Fibroblast of the conjunctiva (primary cell): ENCODE data around the gene SKI.

Source experiments
- DNase-seq: peaks from one replicate; pipeline ENCODE4 v3.0.0-alpha.2; 2010; ENCODE audit warnings: low read depth

Gene SKI

DNA sequence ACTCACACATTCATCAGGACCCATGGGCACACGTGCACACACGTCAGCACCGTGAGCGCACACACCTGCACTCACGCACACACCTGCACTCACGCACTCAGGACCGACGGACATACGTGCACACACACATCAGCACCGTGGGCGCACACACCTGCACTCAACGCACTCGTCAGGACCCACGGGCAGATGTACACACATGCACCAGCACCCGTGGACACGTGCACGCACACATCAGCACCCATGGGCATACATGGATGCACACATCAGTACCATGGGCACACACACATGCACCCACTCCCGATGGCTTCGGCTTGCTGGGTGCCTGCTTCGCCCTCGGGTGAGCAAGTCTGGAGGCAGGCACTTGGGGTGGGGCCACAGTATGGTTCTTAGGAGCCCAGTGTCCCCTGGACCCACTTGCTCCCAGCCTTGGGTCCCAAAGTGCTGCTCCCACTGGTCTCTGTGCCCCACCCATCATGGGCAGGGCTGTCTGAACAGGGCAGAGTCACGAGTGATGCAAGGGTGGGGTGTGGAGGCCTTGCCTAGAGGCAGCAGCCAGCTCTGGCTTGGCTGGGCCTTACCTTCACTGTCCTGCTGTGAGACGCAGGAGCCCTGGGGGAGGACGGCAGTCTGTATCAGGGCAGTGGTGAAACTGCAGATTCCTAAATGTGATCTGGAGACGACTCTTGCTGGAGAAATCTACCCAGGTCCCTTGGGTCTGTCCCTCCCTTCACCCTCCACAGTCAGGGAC, 49.8 kb downstream of the SKI start:
- DNase-seq: no peak

- DNase-seq: no peak
These were observed 50.6 kb downstream of the SKI start for GRCh38 chr1:2278591-2279209.

- peak; percentile 87 for DNase-seq
These were observed 51.1 kb downstream of the SKI start for GRCh38 chr1:2279210-2279639.

- no peak for DNase-seq
These were observed 51.7 kb downstream of the SKI start for GRCh38 chr1:2279817-2280216.

- DNase-seq: no peak
These were observed 54.6 kb downstream of the SKI start for GRCh38 chr1:2282556-2283270.

GRCh38 chr1:2283371-2283990, 55.4 kb downstream of the SKI start:
- no peak for DNase-seq

DNA sequence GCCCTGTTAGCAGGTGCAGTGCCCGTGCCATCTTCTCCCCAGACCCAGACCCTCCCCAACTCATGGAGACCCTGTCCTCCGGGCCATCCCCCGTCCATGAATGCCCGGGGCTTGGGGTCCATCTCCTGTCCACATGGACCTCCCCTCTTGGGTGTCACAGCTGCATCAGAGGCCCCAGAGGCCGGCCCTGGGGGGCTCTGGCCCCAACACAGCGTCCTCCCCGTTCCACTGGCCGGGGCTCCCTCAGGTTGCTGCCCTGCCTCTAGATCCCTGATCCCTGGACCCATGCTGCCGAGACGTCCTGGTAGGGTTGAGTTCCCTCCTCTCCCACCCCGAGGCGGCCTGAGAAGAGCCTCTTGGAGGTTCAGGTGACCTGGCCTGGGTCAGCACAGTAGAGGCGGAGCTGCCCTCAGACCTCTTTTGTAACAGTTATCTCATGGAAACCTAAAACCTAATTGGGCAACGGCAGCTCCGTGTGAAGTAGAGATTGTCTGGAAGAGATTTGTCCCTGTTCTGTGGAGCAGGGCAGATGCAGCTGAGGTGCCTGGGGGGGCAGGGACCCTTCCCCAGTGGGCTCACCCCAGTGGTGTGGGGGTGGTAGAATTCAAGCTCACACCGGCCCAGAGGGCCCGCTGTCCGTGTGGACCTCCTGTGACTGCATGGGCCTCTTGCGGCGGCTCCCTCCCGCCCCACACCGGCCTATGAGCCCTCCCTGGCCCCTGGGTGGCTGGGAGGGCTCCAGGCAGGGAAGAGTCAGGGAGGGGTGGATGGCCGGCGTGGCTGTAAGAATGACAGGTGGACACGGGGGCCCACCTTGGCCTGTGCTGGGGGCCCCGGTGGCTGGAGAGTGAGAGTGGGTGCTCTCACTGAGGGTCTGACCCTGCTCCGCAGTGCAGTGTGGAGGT, 56.1 kb downstream of the SKI start:
- DNase-seq: no peak

- DNase-seq: no peak
These were observed 56.8 kb downstream of the SKI start for GRCh38 chr1:2284932-2285331.

DNA sequence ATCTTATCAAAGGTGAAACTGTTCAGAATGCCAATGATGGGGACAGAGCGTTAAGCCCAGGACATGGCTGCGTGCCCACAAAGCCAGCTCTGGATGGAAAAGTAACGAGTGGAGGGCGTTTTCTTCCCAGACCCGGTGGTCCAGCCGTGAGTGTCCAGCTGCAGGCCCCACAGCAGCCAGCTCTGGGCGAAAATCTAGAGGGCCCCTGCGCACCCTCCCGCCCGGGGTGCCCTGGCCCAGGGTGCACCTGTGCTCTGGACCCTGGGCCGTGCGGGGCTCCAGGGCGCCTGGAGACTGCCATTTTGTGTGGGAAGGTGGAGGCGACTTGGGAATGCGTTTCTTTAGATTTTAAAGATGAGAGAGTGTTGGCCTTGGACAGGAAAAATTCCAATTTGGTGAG, 58.8 kb downstream of the SKI start:
- no peak for DNase-seq

DNA sequence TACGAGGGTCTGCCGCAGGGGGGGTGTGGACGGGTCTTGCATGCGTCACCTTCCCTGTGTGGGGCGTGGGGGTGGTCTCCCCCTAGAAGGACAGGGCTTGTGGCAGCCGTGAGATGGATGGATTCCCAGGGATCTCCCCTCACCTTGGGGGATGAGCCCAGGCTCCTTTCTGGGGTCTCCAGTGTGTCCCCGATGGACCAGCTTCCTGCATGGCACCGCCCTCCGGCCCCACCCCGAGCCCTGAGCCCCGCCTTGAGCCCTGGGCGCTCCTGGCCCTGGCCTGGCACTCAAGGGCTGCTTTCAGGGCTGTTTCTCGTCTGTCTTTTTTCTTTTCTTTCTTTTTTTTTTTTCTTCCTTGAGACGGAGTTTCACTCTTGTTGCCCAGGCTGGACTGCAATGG, 59.5 kb downstream of the SKI start:
- DNase-seq: no peak

- DNase-seq: no peak
These were observed 60.2 kb downstream of the SKI start for GRCh38 chr1:2288311-2288710.

GRCh38 chr1:2288816-2289536, 60.9 kb downstream of the SKI start:
- no peak for DNase-seq

GRCh38 chr1:2289607-2290006, 61.5 kb downstream of the SKI start:
- no peak for DNase-seq

DNA sequence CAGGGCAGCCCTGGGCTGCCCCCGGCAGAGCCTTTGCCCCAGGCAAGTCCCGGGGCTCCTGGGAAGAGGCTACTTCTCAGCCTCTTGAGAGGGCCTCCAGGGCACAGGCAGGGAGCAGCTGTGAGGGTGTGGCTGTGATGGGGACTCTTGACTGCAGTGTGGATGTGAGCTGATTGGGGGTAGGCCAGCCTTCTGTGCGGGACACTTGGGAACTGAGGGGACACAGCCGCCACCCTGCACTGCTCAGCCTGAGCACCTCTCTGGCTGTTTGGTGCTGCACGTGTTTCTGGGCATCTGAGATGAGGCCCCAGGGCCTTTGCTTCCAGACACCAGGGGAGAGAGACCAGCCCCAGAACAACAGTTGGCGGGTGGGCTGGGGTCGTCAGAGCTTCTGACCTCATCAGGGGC, 62.1 kb downstream of the SKI start:
- DNase-seq: no peak

GRCh38 chr1:2290595-2291510, 62.7 kb downstream of the SKI start:
- DNase-seq: peak; percentile 90

DNA sequence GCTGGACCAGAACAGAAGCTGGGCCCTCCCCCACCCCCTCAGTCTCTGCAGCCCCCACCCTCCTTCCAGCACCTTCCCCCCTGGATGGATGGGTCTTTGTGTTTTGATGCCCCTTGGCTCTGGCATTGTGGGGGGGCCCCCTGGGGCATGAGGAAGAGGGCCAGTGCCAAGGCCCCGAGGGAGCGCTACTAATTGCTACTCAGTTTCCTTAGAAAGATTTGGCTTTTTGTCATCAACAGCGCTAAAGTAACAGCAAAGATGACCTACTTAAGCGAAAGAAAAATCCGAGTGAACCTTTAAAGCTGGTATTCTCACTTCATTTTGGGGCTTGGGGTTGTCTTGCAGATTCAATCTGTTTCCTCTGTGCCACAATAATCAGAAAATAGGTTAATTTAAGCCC, 63.5 kb downstream of the SKI start:
- no peak for DNase-seq

- no peak for DNase-seq
These were observed 64.8 kb downstream of the SKI start for GRCh38 chr1:2292725-2293450.

DNA sequence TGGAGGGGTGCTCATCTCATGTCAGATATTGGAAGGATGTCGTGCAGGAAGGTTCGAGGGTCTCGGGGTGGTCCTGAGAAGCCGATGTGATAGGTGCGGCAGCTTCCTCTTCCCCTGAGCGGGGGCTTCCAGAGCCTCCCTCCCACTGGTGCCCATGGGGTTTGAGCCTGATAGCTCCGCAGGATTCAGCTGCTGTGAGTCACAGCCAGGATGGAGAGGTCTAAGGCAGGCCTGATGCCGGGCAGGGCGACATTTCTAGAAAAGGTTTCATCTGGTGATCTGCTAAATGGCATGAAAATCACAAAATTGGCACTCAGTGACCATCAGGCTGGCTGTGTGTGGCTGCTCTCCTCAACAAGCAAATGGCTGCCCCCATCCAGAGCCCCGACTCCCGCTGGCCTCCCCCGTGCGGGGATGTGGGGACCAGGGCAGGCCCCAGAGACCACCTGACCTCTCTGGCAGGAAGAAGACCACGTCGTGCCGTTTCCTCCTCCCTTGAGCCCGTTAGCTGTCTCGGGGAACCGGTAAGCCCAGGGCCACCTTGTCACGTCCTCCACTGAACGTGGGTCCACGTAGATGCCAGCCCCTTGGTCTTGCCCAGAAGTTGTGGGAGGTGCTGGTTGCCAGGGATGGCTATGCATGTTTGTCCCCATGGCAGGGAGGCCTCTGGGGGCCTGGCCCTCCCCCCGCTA, 66.1 kb downstream of the SKI start:
- no peak for DNase-seq

GRCh38 chr1:2294725-2295078, 66.6 kb downstream of the SKI start:
- no peak for DNase-seq
